ENCODE measurements around the gene USP17L17.
"Not testable (repeated sequence)": the region's sequence is repeated elsewhere in the genome, so short reads cannot be mapped to it uniquely, and the experiment has no call there.

DNA sequence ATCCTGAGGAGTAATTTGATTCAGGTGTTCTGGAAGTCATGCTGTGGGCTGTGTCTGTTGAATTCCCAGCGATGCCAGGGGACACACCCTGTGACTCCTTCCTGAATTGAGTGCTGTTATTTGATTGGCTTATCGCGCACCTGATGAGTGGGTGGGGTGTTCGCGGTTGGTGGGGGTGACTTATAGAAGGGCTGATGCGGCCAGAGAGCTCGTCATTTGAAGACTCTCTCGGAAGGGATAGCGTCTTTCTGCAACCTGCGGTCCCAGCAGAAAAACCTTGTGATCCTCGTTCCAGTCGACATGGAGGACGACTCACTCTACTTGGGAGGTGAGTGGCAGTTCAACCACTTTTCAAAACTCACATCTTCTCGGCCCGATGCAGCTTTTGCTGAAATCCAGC lies 14.1 kb downstream of the USP17L17 start, which contains the start of gene USP17L20:
- TF ChIP-seq, protein P1, sequence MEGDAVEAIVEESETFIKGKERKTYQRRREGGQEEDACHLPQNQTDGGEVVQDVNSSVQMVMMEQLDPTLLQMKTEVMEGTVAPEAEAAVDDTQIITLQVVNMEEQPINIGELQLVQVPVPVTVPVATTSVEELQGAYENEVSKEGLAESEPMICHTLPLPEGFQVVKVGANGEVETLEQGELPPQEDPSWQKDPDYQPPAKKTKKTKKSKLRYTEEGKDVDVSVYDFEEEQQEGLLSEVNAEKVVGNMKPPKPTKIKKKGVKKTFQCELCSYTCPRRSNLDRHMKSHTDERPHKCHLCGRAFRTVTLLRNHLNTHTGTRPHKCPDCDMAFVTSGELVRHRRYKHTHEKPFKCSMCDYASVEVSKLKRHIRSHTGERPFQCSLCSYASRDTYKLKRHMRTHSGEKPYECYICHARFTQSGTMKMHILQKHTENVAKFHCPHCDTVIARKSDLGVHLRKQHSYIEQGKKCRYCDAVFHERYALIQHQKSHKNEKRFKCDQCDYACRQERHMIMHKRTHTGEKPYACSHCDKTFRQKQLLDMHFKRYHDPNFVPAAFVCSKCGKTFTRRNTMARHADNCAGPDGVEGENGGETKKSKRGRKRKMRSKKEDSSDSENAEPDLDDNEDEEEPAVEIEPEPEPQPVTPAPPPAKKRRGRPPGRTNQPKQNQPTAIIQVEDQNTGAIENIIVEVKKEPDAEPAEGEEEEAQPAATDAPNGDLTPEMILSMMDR (IDR thresholded peaks at IDR 0.05) = not testable (repeated sequence)
- not testable (repeated sequence) for TF ChIP-seq POLR2A (IDR thresholded peaks at IDR 0.05; ENCODE audit: low read depth); EP300 (IDR thresholded peaks at IDR 0.05)
